Left lung (tissue), 10 donors: ENCODE data around the gene SNX2. TPM values are rescaled to one million over a fixed set of nuclear protein-coding genes. Genes with fewer than 3 reads are reported as not detected.
"Not testable (repeated sequence)": the region's sequence is repeated elsewhere in the genome, so short reads cannot be mapped to it uniquely, and the experiment has no call there.

Experiments
- ATAC-seq: fragments of 200-7000 bp; cut with Tn5 transposase; one replicate; pipeline ENCODE4 v1.9.1; 2020; ENCODE audit warnings: moderate library complexity
- DNase-seq, 4 donors: peaks; one replicate each; pipeline ENCODE4 v3.0.0-alpha.2; 2013 to 2020
- H3K27ac ChIP-seq, 2 donors: fragments of 200-600 bp; sonication (generic) in 1 of 2; one replicate each; pipeline versions ENCODE4 v1.5.0 to v1.8.0; 2020 to 2021
- H3K27me3 ChIP-seq, 2 donors: fragments of 200-600 bp; sonication (generic) in 1 of 2; one replicate each; pipeline versions ENCODE4 v1.5.0 to v1.8.0; 2020 to 2021
- H3K36me3 ChIP-seq, 2 donors: fragments of 200-600 bp; sonication (generic) in 1 of 2; one replicate each; pipeline versions ENCODE4 v1.5.0 to v1.8.0; 2020 to 2021
- H3K4me1 ChIP-seq, 2 donors: fragments of 200-600 bp; one replicate each; pipeline ENCODE4 v1.8.0; 2021
- H3K4me3 ChIP-seq, 2 donors: fragments of 200-600 bp; sonication (generic) in 1 of 2; one replicate each; pipeline versions ENCODE4 v1.5.0 to v1.8.0; 2020 to 2021; ENCODE audit warnings: mild to moderate bottlenecking in 1 of 2
- H3K9me3 ChIP-seq, 2 donors: fragments of 200-600 bp; sonication (generic) in 1 of 2; one replicate each; pipeline versions ENCODE4 v1.5.0 to v1.8.0; 2020 to 2021
- intact Hi-C, 2 donors: fragments of 100-400 bp; cut with DNase I; formaldehyde crosslinking; loops; one replicate each; pipeline versions ENCODE4 v1.11.2 to v1.14.2; 2022
- polyA plus RNA-seq, 6 donors: library from polyadenylated mRNA; unstranded; fragments of 120-200 nt; gene quantifications; one replicate each; pipeline ENCODE4 v1.2.1, GENCODE V29; 2013; ENCODE audit not compliant: insufficient read length in 6 of 6
- total RNA-seq, 2 donors: library from RNA; stranded (reverse); fragmentation: NEBNext Ultra II Directional; extraction: Animal tissue kit (Norgen Biotek cat#: 25700); gene quantifications; one replicate each; pipeline ENCODE4 v1.2.1, GENCODE V29; 2021
- TF ChIP-seq, protein P1 (sequence below), 2 donors: fragments of 200-600 bp; sonication (generic) in 1 of 2; IDR thresholded peaks; one replicate each; pipeline versions ENCODE4 v1.5.0 to v1.8.0; 2021; ENCODE audit warnings: antibody characterized with exemption in 2 of 2
- donor health status: DM: no; HTN: yes; CAD: no.
- donor health status: DM: no; HTN: no; CAD: no.

Gene SNX2
- total and polyA plus RNA-seq, 8 donors, result 85.1 to 128 (median 101) TPM

DNA sequence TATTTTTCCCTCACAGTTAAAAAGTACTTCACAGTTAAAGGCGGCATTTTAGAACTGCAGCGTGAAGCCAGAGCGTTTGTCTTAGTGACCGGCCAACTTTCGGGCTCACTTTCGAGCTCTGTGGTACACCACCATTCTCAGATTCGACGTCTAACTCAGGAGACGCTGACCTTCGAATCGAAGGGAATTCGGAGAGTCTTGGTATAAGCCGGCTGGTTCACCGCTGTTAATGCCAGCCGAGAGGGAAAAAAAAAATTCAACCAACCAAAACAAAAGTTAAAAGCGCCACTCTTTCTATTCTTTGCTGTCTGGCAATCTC is 70.0 kb downstream of the SNX2 start:
- intact Hi-C loops, result no loop called here
- TF ChIP-seq, protein P1, sequence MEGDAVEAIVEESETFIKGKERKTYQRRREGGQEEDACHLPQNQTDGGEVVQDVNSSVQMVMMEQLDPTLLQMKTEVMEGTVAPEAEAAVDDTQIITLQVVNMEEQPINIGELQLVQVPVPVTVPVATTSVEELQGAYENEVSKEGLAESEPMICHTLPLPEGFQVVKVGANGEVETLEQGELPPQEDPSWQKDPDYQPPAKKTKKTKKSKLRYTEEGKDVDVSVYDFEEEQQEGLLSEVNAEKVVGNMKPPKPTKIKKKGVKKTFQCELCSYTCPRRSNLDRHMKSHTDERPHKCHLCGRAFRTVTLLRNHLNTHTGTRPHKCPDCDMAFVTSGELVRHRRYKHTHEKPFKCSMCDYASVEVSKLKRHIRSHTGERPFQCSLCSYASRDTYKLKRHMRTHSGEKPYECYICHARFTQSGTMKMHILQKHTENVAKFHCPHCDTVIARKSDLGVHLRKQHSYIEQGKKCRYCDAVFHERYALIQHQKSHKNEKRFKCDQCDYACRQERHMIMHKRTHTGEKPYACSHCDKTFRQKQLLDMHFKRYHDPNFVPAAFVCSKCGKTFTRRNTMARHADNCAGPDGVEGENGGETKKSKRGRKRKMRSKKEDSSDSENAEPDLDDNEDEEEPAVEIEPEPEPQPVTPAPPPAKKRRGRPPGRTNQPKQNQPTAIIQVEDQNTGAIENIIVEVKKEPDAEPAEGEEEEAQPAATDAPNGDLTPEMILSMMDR (IDR thresholded peaks at IDR 0.05), result no peak
- no peaks in the 10 kb centered on the region for H3K9me3 ChIP-seq
- H3K36me3 ChIP-seq, result no peaks in the 10 kb centered on the region
- peak overlapping the region; percentile 90 for H3K27ac ChIP-seq
- no peaks in the 10 kb centered on the region for H3K27me3 ChIP-seq
- ATAC-seq (peak; percentile 2), DNase-seq (peak in 1 of 4 donors; percentile 22)
- peak overlapping the region; percentile 73 to 82 for H3K4me3 ChIP-seq
- H3K4me1 ChIP-seq, result peaks cover 11 to 48% of the 10 kb centered on the region in 2 donors

DNA sequence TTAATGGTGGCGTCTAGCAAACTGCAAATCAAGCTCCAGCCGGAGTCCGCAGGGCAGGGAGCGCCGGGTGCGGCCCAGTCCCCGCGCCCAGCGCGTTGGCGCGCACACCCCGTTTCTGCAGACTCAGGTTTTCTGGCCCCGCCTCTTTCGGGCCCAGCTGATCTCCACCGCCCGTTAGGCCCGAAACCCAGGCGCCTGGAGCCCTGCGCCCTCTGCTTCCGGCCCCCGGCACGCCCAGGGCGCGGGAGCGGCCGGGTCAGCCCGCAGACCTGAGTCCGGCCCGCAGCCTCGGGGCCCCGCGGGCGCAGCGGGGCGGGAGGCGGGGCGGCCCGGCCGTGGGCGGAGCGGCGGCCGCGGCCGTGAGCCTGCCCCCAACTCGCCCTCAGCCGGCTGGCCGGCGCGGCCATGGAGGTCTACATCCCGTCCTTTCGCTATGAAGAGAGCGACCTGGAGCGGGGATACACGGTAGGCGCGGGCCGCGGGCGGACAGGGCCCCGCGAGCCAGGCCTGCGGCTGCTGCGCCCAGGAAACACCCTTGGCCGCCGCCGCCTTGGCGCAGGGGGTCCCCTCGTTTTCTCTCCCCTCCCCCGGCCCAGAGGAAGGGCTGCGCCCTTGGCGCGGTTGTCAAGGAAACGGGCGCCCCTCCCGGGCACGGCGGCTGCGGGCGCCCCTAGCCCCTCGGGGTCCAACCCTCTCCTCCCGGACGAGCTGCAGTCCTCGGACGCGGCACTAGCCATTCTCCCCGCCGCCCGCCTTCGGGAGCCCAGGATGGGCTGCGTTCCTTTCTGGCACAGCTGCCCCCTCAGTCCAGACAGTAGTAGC is 70.6 kb downstream of the SNX2 start, which contains the start of gene SNX24:
Gene SNX24 (plus strand): TSS at position 385 of the 822 bp plus-strand sequence. CDS start 21 bp downstream, at position 406.
- H3K9me3 ChIP-seq, result no peaks in the 10 kb centered on the region
- intact Hi-C loops, result no loop called here
- H3K27me3 ChIP-seq, result no peaks in the 10 kb centered on the region
- ATAC-seq (peak; percentile 78), DNase-seq (peak; percentile 81 to 95 (median 84))
- peak within 1 kb of the TSS; percentile 73 to 82 for H3K4me3 ChIP-seq
- TF ChIP-seq, protein P1 (IDR thresholded peaks at IDR 0.05), result no peak
- no peaks in the 10 kb centered on the region for H3K36me3 ChIP-seq
- H3K27ac ChIP-seq, result peak within 1 kb of the TSS; percentile 90
- H3K4me1 ChIP-seq, result peaks cover 11 to 54% of the 10 kb centered on the region in 2 donors

DNA sequence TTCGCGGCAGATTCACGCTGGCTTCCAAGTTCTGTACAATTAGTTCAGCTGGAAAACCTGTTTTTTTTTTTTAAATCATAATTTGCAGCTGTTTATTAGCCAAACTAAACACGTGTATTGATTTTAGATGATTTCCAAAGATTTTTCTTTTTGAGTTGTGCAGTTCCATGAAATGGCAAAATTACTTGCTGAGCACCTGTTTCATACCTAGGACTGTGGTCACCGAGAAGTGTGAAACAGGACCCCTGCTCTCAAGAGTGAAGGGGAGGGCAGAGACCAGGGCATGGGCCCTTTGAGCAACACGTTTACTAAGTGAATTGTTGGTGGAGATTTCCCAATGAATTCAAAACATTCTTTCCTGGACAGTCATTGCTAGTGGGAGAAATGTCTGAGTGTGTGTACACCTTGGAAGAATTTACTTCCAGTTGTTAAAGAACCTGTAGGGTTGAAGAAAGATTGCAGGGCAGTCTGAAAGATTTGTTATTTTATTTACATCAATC is 71.2 kb downstream of the SNX2 start:
- Histone ChIP-seq H3K27ac (peak overlapping the region; percentile 90), H3K9me3 (no peaks in the 10 kb centered on the region), H3K4me3 (peak overlapping the region; percentile 73 to 82), H3K36me3 (no peaks in the 10 kb centered on the region), H3K27me3 (no peaks in the 10 kb centered on the region), H3K4me1 (peaks cover 11 to 56% of the 10 kb centered on the region in 2 donors)
- TF ChIP-seq, protein P1 (IDR thresholded peaks at IDR 0.05), result no peak
- intact Hi-C loops, result no loop called here
- ATAC-seq (peak; percentile 39), DNase-seq (peak in 1 of 4 donors; percentile 27)

DNA sequence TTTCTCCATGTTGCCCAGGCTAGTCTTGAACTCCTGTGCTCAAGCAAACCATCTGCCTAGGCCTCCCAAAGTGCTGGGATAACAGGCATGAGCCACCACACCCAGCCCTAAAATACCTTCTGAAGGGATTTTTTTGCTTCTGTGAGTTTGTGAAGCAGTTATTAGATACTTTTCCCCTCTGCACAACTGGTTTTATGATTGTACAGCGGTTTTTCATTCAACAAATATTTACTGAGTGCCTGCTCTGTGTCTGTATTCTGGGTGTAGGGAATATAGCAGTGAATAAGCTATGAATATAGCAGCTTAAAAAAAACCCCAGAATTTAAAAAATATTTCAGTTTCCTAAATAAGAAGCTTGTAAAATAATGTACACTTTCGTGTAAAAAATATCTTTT is 72.8 kb downstream of the SNX2 start:
- Histone ChIP-seq H3K9me3 (no peaks in the 10 kb centered on the region), H3K27me3 (no peaks in the 10 kb centered on the region), H3K4me3 (no peak overlapping the region), H3K27ac (peak overlapping the region in 1 of 2 donors; percentile 5), H3K36me3 (no peaks in the 10 kb centered on the region), H3K4me1 (peaks cover 11 to 56% of the 10 kb centered on the region in 2 donors)
- ATAC-seq (no peak), DNase-seq (no peak)
- TF ChIP-seq, protein P1 (IDR thresholded peaks at IDR 0.05), result no peak
- intact Hi-C loops, result no loop called here

DNA sequence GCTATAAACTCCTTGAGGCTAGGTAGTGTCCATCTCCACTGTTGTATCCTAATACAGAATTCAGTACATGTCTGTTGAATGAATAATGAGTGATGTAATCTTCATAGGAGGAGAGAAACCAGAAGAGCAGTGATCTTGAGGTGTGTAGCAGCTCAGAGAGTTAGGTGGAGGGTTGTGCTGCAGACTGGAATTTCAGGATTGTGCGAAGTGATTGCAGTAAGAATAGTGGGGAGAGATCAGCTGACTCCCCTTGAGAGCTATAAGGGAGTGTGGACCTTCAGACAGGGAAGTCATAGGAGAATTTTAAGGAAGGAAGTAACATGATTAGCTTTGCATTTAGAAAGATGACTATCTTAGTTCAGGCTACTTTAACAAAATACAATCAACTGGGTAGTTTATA is 74.9 kb downstream of the SNX2 start:
- intact Hi-C loops, result no loop called here

DNA sequence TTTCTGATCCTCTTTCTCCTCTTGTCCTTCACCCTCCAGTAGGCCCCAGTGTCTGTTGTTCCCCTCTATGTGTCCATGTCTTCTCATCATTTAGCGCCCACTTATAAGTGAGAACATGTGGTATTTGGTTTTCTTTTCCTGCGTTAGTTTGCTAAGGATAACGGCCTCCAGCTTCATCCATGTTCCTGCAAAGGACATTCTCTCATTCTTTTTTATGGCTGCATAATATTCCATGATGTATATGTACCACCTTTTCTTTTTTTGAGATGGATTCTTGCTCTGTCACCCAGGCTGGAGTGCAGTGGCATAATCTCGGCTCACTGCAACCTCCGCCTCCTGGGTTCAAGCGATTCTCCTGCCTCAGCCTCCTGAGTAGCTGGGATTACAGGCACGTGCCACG is 82.7 kb downstream of the SNX2 start:
- ATAC-seq, H3K4me1 ChIP-seq, H3K4me3 ChIP-seq, H3K36me3 ChIP-seq, H3K27ac ChIP-seq, DNase-seq, intact Hi-C loops, H3K27me3 ChIP-seq, H3K9me3 ChIP-seq: not testable (repeated sequence)

More for the DNA sequence above, 74.9 kb downstream of the SNX2 start:
- TF ChIP-seq, protein P1 (IDR thresholded peaks at IDR 0.05), result no peak
- Histone ChIP-seq H3K27ac (peak overlapping the region; percentile 44 to 57), H3K27me3 (no peaks in the 10 kb centered on the region), H3K4me3 (no peak overlapping the region), H3K9me3 (no peaks in the 10 kb centered on the region), H3K4me1 (peaks cover 11 to 47% of the 10 kb centered on the region in 2 donors), H3K36me3 (no peaks in the 10 kb centered on the region)
- DNase-seq (peak in 1 of 4 donors; percentile 44), ATAC-seq (peak; percentile 53)
